Epithelial cell of esophagus (primary cell): Measurements from ENCODE around the gene FIZ1.

Source experiments
- DNase-seq: peaks from one replicate; pipeline ENCODE4 v3.0.0; 2010; ENCODE audit warnings: low read depth
- H3K4me3 ChIP-seq: 2 replicates; pipeline ENCODE4 v1.5.1; 2011; ENCODE audit warnings: mild to moderate bottlenecking, low read length, control low read depth
- TF ChIP-seq, protein P1 (sequence below): IDR thresholded peaks from 2 replicates; pipeline ENCODE4 v1.5.1; 2011; ENCODE audit warnings: low read depth, mild to moderate bottlenecking, low read length, control low read depth, inconsistent platforms; ENCODE audit not compliant: insufficient read depth; ENCODE audit errors: missing control alignments

FIZ1 gene

DNA sequence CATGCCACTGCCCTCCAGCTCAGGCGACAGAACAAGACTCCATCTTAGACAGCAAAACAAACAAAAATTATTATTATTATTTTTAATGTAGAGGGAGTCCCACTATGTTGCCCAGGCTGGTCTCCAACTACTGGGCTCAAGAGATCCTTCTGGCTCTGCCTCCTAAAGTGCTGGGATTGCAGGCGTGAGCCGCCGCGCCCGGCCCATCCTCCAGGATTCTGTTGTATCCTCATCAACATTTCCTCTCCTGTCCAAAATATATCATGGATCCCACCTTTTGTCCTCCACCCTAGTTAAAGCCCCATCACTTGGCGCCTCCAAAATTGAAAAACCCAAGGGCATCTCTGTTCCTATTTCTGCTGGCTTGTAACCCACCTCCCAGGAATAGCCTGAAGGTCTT lies 23.8 kb upstream of the FIZ1 start:
- TF ChIP-seq, protein P1, sequence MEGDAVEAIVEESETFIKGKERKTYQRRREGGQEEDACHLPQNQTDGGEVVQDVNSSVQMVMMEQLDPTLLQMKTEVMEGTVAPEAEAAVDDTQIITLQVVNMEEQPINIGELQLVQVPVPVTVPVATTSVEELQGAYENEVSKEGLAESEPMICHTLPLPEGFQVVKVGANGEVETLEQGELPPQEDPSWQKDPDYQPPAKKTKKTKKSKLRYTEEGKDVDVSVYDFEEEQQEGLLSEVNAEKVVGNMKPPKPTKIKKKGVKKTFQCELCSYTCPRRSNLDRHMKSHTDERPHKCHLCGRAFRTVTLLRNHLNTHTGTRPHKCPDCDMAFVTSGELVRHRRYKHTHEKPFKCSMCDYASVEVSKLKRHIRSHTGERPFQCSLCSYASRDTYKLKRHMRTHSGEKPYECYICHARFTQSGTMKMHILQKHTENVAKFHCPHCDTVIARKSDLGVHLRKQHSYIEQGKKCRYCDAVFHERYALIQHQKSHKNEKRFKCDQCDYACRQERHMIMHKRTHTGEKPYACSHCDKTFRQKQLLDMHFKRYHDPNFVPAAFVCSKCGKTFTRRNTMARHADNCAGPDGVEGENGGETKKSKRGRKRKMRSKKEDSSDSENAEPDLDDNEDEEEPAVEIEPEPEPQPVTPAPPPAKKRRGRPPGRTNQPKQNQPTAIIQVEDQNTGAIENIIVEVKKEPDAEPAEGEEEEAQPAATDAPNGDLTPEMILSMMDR: no peak
- no peak overlapping the region for H3K4me3 ChIP-seq
- DNase-seq: no peak

DNA sequence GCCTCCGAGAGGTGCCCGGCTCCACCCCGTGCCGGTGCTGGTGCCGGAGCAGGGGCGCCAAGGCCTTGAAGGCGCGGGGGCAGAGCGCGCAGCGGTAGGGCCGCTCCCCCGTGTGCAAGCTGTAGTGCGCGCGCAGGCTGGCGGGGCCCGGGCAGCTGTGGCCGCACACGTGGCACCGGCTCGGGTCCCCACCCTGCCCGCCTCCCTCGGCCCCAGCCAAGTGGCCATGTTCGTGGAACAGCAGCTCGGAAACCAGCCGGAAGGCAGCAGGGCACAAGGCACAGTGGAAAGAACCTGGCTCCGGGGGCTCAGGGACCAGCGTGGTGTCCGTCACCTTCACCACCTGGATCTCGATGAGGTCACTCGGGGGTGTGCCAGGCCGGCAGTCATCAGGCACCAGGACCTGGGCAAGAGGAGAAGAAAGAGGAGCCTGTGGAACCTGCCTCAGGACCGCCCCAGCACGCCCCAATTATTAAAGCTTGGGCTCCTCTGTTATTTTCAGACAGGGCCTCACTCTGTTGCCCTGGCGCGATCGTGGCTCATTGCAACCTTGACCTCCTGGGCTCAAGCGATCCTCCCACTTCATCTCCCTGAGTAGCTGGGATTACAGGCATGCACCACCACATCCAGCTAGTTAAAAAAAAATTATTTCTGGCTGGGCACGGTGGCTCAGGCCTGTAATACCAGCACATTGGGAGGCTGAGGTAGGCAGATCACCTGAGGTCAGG lies 23.1 kb upstream of the FIZ1 start:
- TF ChIP-seq, protein P1: no peak
- DNase-seq: no peak

DNA sequence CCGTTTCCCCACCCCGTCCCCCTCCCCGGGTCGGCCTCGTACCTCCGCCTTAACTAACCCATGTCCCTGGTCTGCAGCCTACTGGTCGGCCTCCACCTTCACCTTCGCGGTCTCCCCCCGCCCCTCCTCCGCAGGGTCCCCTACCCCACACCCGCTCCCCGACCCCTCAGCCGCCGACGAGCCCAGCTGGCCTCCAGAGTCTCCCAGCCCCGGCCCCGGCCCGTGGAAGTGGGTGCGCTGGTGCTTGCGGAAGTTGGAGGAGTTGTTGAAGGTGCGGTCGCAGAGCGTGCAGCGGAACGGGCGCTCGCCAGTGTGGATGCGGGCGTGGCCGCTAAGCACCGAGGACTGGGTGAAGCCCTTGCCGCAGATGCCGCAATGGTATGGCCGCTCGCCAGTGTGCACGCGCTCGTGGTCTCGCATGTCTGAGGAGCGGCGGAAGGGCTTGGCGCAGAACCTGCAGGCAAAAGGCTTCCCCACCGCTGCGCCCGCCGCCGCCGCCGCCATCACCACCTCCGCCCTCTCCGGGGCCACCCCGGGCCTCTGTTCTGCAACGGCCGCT lies 22.4 kb upstream of the FIZ1 start:
- TF ChIP-seq, protein P1: no peak
- H3K4me3 ChIP-seq: no peak overlapping the region
- no peak for DNase-seq

More for the DNA sequence above, 23.1 kb upstream of the FIZ1 start:
- H3K4me3 ChIP-seq: no peak overlapping the region

DNA sequence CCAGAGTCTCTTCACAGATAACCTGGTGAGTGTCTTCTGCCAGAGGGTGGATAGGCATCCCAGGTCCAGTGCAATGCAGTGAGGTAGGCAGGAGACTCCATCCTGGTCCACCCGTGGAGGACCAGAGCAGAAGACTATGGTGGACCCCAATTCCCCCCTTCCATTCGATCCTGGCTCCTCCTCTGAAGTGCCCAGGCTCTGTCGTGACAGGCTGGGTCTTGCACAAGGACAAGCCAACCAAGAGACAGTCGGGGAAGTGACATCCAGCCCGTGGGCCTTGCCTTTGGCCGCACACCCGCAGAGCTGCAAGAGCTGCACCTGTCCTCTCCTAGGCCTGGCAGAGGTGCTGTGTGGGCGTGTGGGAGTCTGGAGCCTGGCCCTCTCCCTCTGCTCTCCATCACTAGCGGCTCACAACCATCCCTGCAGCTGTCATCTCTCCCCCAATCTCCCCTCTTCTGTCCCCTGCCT lies 21.9 kb upstream of the FIZ1 start:
- TF ChIP-seq, protein P1: no peak
- no peak overlapping the region for H3K4me3 ChIP-seq
- no peak for DNase-seq

DNA sequence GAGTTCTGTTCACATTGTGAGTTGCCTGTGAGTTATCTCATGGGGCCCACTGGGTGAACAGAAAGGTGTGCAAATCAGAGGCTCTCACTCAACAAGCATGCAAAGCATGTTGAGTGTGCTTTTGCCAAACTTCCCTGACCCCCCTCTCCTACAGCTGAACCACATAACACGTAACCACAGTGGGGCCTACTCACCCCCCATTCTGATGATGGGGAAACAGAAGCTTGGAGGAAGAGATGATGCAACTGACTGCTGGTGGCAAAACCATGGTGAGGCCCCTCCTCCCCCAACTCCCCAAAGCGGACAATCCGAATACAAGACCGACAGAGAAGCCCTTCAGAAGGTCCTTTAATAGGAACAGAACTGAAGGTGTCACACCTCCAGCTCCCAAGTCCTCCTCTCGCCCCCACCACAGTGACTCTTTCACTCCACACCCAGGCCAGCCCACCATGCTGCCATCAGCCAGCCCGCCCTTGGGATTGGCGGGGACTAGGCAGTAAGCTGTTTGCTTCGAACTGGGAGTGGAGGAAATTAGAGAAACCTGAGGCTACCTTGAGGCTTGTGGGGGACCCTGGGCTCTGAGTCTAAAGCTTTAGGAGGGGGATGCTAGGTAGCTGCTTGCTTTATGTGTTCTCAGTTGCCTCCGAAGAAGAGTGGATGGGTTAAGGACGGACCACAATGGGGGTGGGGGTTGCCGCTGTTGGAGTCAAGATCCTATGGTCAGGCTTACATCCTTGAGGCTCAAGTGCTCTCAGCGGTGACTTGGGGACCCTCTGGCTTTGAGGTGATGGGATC lies 21.3 kb upstream of the FIZ1 start:
- no peak for DNase-seq
- no peak overlapping the region for H3K4me3 ChIP-seq
- TF ChIP-seq, protein P1: no peak

DNA sequence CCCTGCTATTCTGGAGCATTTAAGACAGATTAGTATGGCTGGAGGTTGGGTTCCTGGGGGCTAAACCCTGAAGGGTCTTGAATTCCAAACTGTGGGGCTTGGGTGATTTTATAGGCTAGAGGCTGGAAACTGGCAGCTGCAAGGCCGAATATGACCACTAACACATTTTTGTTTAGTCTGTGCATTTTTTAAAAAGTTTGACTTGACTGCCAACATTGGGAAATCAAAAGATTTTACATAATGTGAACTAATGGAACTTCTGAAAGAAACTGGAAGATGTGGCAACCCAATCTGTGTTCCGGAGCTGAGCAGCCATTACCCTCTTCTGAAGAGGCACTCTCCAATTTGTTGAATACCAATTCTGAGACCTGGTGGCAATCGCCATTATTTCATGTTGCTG lies 20.0 kb upstream of the FIZ1 start:
- DNase-seq: no peak

More for the DNA sequence above, 20.0 kb upstream of the FIZ1 start:
- TF ChIP-seq, protein P1: no peak
- no peak overlapping the region for H3K4me3 ChIP-seq
